Measurements from ENCODE around the gene PRSS35. TPM values are rescaled to one million over a fixed set of nuclear protein-coding genes. Genes with fewer than 3 reads are reported as not detected.

Gene PRSS35
- total RNA-seq, 1 experiment from 2014 or later = 0.10 TPM

- H3K9me3 ChIP-seq (ENCODE audit: control insufficient read depth, insufficient read depth, low read depth, low read length) = no peaks in the 10 kb centered on the region
- in situ Hi-C loops (cut with HindIII; ENCODE audit: low pct_unique_long_range_greater_than_20kb, low sequenced_read_pairs) = loop anchor here (25.0 kb wide), 1 partner anchor 423 kb away; no protein-coding TSS in a partner anchor
- DNase-seq (ENCODE audit: low read depth, low spot score) (no peak), ATAC-seq (no peak)
- CTCF ChIA-PET = interaction anchor here (2.6 kb wide), 1 partner anchor 93 kb away, joined by 8 read pairs; no protein-coding TSS in a partner anchor
- no peak for TF ChIP-seq POLR2AphosphoS5 (IDR thresholded peaks at IDR 0.05; ENCODE audit: low read depth, low read length)
- no peaks in the 10 kb centered on the region for H3K4me1 ChIP-seq (ENCODE audit: control insufficient read depth, insufficient read depth, low read length)
- no peak overlapping the region for H3K27ac ChIP-seq (ENCODE audit: low read length)
- POLR2A ChIA-PET = no interaction called here
- H3K36me3 ChIP-seq (ENCODE audit: control insufficient read depth, insufficient read depth, low read length) = no peaks in the 10 kb centered on the region
- no peak overlapping the region for H3K4me3 ChIP-seq (ENCODE audit: low read depth in 2 of 2, low read length in 2 of 2)
- no TSS peak for BruUV-seq (replicated peaks)
- intact Hi-C loops (cut with micrococcal nuclease; ENCODE audit: unreplicated experiment) = loop anchor here (1.0 to 5.0 kb wide), 2 partner anchors 288 to 443 kb away; partner anchors contain the start of genes DOP1A and UBE3D
- H3K27me3 ChIP-seq (ENCODE audit: control insufficient read depth, insufficient read depth, low read length) = peaks cover 7% of the 10 kb centered on the region; the same call in 1 of the 2 replicates
Measured at GRCh38 chr6:83510791-83511190, 1.5 kb upstream of the PRSS35 start.

GRCh38 chr6:83511266-83511665, 1.1 kb upstream of the PRSS35 start:
- peak overlapping the region in 1 of 2 experiments; percentile 71; a peak in 2 of 4 replicates for H3K4me3 ChIP-seq (ENCODE audit: low read depth in 2 of 2, low read length in 2 of 2)
- DNase-seq (ENCODE audit: low read depth, low spot score) (no peak), ATAC-seq (no peak)
- ChIA-PET POLR2A (no interaction called here), CTCF (interaction anchor here (1.7 to 2.6 kb wide), 2 partner anchors 93 to 444 kb away, joined by 6 to 8 read pairs; partner anchors contain the start of gene DOP1A)
- H3K27ac ChIP-seq (ENCODE audit: low read length) = no peak overlapping the region
- no peaks in the 10 kb centered on the region for H3K36me3 ChIP-seq (ENCODE audit: control insufficient read depth, insufficient read depth, low read length)
- H3K4me1 ChIP-seq (ENCODE audit: control insufficient read depth, insufficient read depth, low read length) = no peaks in the 10 kb centered on the region
- in situ Hi-C loops (cut with HindIII; ENCODE audit: low pct_unique_long_range_greater_than_20kb, low sequenced_read_pairs) (loop anchor here (25.0 kb wide), 1 partner anchor 424 kb away; no protein-coding TSS in a partner anchor), intact Hi-C loops (cut with micrococcal nuclease; ENCODE audit: unreplicated experiment) (loop anchor here (1.0 to 5.0 kb wide), 2 partner anchors 289 to 444 kb away; partner anchors contain the start of genes DOP1A and UBE3D)
- peaks cover 7% of the 10 kb centered on the region; the same call in 1 of the 2 replicates for H3K27me3 ChIP-seq (ENCODE audit: control insufficient read depth, insufficient read depth, low read length)
- BruUV-seq (replicated peaks) = no TSS peak
- no peaks in the 10 kb centered on the region for H3K9me3 ChIP-seq (ENCODE audit: control insufficient read depth, insufficient read depth, low read depth, low read length)
- TF ChIP-seq TCF7L2 (IDR thresholded peaks at IDR 0.05; ENCODE audit: low read depth, low read length) (no peak), POLR2AphosphoS5 (IDR thresholded peaks at IDR 0.05; ENCODE audit: low read depth, low read length) (no peak), SIN3A (IDR thresholded peaks at IDR 0.05; ENCODE audit: borderline replicate concordance, insufficient read depth, low read depth, low read length) (no peak), REST (IDR thresholded peaks at IDR 0.05; ENCODE audit: insufficient read depth in 1 of 2, low read depth in 2 of 2, low read length in 1 of 2) (no peak), CTCF (IDR thresholded peaks at IDR 0.05) (no peak)

GRCh38 chr6:83514466-83514865, 2.1 kb downstream of the PRSS35 start:
- in situ Hi-C loops (cut with HindIII; ENCODE audit: low pct_unique_long_range_greater_than_20kb, low sequenced_read_pairs) (loop anchor here (25.0 kb wide), 1 partner anchor 427 kb away; no protein-coding TSS in a partner anchor), intact Hi-C loops (cut with micrococcal nuclease; ENCODE audit: unreplicated experiment) (loop anchor here (1.0 to 5.0 kb wide), 2 partner anchors 96 to 447 kb away; partner anchors contain the start of genes DOP1A and UBE3D)
- Histone ChIP-seq H3K4me3 (ENCODE audit: low read depth in 2 of 2, low read length in 2 of 2) (no peak overlapping the region), H3K27me3 (ENCODE audit: control insufficient read depth, insufficient read depth, low read length) (peaks cover 7% of the 10 kb centered on the region; the same call in 1 of the 2 replicates), H3K36me3 (ENCODE audit: control insufficient read depth, insufficient read depth, low read length) (no peaks in the 10 kb centered on the region), H3K27ac (ENCODE audit: low read length) (no peak overlapping the region), H3K4me1 (ENCODE audit: control insufficient read depth, insufficient read depth, low read length) (no peaks in the 10 kb centered on the region), H3K9me3 (ENCODE audit: control insufficient read depth, insufficient read depth, low read depth, low read length) (no peaks in the 10 kb centered on the region)
- ChIA-PET CTCF (interaction anchor here (1.2 to 1.5 kb wide), 4 partner anchors 22 to 447 kb away, joined by 4 to 6 read pairs (median 4); partner anchors contain the start of gene DOP1A), POLR2A (interaction anchor here (0.6 kb wide), 1 partner anchor 1265 kb away, joined by 7 read pairs; no protein-coding TSS in a partner anchor)
- DNase-seq (ENCODE audit: low read depth, low spot score) (no peak), ATAC-seq (no peak)
- TF ChIP-seq CTCF (IDR thresholded peaks at IDR 0.05) = no peak
- no peak for TF ChIP-seq POLR2AphosphoS5 (IDR thresholded peaks at IDR 0.05; ENCODE audit: low read depth, low read length)
- TF ChIP-seq REST (IDR thresholded peaks at IDR 0.05; ENCODE audit: insufficient read depth in 1 of 2, low read depth in 2 of 2, low read length in 1 of 2) = no peak
- TF ChIP-seq TCF7L2 (IDR thresholded peaks at IDR 0.05; ENCODE audit: low read depth, low read length) = no peak
- no peak for TF ChIP-seq SIN3A (IDR thresholded peaks at IDR 0.05; ENCODE audit: borderline replicate concordance, insufficient read depth, low read depth, low read length)
- no TSS peak for BruUV-seq (replicated peaks)
